Activated gamma-delta T cell treated with Interleukin-2 at 50 U/mL for 16 hours (primary cell): ENCODE results near the gene ZP1.

Experiments
- DNase-seq: peaks from one replicate; pipeline ENCODE4 v3.0.0-alpha.2; 2020

Gene ZP1

DNA sequence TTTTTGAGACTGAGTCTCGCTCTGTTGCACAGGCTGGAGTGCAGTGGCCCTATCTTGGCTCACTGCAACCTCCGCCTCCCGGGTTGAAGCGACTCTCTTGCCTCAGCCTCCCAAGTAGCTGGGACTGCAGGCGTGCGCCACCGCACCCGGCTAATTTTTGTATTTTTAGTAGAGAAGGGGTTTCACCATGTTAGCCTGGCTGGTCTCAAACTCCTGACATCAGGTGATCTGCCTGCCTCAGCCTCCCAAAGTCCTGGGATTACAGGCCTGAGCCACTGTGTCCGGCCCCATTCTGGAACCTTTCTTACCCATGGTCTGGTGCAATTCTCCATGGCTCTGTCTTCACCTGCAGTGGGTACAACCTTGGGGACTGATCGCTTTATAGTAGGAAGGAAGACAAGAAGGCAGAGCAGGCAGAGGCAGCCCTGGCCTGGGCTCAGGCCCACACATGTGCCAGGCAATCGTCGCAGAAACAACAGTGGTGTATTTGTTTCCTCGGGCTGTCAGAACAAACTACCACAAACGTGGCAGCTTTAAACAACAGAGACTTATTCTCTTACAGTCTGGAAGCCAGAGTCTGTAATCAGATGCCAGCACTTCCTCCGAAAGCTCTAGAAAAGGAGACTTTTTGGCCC lies 7.6 kb upstream of the ZP1 start:
- DNase-seq, result no peak

DNA sequence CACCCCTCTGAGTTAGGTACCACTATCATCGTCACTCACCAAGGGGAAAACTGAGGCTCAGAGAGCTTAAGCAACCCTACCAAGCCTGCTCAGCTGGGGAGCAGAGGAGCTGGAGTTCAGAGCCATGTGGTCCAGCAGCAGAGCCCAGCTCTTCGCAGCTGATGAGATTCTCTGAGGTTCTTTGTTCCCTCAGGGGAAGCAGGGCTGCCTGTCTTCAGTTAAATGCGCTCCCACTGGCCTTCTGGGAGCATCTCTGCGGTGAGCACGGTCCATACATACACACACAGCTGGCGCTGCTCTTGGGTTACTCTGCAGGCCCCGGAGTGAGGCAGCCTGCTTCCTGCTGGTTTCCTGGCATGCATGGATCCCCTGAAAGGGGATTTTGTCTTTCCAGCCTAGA lies 6.4 kb upstream of the ZP1 start:
- DNase-seq, result no peak

DNA sequence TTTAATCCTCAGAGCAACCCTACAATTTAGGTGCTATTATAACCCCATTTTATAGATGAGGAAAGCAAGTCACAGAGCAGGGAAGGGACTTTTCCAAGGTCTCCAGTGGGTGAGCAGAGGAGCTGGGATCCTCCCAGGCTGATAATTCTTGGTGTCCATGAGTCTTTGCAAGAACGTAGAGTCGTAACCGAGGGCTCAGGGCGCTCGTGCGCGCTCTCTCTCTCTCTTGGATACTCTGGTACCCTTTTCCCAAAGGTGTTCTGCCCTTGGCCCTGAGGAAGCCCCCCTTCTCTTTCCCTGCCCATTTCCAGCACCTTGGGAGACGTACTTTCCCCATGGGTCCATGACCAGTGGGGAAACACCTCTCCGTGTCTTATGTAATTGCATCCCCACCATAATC lies 5.2 kb upstream of the ZP1 start:
- DNase-seq, result no peak

DNA sequence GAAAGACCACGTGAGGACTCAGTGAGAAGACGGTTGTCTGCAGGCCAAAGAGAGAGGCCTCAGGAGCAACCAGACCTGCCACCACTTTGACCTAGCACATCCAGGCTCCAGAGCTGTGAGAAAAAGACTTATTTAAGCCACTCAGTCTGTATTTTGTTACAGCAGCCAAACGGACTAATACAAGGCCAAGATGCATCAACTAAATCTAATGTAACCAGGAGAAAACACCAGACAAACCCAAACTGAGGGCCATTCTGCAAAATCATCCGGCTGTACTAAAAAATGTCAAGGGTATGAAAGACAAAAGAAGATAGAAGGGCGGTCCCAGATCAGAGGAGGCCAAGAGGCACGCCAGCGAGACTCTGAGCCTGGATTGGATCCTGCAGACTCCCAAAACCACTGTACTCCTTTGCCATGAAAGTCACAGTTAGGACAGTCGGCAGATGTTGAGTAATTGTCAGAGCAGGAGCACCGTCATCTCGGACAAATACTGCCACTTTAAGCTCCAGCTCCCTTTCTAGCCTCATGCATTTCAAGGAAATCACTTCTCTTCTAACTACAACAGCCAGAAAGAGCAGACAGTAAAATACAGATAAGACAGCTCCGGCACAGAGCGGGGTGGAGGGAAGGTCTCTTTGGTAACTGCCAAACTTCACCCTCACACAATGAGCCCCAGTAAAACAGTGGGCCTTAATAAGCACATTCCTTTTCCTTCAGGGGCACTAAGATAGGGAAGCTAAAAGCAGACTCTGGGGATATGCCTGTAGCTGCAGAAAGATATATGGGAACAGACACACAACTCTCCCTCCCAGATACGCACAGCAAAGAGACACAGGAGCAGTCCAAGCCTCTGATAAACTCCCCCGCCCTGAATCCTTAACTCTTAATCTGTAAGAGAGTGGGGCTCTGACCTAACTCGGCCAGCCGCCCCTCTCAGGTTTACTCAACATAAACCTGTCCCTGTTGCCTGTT lies 3.5 kb upstream of the ZP1 start:
- no peak for DNase-seq

DNA sequence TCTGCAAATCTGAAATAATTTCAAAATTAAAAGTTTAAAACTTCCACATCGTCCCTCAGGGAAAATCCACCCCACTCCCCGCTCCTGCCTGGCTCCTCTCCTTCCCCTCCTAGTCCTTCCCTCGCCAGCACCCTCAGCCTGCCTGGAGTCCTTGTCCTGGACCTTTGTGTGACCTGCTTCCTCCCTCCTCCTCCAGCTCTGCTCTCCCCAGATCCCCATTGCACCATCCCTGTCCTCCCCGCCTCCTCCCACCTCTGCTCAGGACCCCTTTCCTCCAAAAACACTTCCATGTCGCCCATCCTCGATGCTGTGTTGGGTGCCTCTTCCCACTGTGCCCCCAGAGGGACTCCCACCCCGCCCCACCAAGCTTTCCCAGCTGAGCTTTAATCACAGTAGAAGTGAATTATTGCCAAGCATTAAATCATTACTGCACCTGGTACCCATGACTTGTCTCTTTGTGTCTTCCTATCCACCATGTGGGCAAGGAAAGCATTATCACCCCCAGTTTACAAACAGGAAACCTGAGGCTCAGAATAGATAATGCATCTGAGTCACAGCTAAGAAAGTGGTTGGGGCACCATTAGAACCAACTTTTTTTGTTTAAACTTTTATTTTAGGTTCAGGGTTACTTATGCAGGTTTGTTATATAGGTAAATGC lies 2.4 kb upstream of the ZP1 start:
- DNase-seq, result no peak

DNA sequence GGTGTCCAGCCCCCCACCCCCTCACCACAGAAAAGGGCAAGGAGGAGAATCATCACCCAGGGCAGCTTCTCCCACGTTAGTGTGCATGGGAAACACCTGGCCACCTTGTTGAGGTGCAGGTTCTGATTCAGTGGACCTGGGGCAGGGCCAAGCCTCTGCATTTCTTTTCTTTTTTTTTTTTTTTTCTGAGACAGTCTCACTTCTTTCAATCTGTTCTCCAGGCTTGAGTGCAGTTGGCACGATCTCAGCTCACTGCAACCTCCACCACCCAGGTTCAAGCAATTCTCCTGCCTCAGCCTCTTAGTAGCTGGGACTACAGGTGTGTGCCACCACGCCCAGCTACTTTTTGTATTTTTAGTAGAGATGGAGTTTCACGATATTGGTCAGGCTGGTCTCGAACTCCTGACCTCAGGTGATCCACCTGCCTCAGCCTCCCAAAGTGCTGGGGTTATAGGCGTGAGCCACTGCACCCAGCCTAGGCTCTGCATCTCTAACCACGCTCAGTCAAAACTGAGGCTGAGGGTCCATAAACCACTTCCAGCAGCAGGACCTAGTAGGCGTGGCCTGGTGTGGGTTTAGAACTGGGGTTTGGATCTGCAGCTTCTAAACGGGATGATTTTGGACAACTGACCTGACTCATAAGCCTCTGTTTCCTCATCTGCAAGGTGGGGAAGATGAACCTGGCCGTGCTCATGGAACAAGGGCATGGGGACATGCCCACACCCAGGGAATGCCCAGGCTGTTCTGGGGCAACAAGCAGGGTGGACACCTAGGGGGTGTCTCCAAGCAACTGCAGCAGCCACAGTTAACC lies 734 bp downstream of the ZP1 start:
- DNase-seq, result no peak

DNA sequence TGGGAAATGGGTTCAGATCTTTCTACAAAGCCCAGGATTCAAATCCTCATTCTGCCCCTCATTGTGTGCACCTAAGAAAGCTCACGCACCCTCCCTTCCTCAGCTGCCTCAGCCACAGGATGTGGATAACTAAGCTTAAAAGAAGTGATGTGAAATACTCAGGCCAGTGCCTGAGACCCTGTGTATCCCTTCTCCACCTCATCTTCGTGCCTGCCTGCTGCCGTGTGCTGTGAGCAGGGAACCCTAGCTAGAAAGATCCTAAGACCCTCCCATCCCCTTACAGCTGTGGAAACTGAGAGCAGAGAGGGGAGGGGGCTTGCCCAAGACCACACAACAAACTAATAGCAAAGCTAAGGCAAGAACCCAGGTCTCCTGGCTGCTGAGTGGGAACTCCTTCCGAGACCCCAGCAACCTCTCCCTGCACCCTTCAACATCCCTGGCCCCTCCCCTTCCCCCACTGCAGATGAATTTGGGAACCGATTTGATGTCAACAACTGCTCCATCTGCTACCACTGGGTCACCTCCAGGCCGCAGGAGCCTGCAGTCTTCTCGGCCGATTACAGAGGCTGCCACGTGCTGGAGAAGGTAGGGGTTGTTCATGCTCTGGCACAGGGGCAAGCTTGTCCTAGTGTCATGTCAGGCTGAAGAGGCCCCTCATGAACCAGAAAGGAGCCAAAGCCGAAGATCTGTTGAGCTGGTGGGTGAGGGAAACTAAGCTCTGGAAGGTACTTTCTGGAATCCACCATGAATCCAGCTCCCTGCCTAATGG lies 1.5 kb downstream of the ZP1 start:
- no peak for DNase-seq

DNA sequence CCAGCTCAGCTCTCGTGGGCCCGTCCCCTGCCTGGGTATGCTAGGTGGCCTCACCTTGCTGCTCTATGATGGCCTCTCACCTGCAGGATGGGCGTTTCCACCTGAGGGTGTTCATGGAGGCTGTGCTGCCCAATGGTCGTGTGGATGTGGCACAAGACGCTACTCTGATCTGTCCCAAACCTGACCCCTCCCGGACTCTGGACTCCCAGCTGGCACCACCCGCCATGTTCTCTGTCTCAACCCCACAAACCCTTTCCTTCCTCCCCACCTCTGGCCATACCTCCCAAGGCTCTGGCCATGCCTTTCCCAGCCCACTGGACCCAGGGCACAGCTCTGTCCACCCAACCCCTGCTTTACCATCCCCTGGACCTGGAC lies 2.1 kb downstream of the ZP1 start:
- DNase-seq, result no peak

DNA sequence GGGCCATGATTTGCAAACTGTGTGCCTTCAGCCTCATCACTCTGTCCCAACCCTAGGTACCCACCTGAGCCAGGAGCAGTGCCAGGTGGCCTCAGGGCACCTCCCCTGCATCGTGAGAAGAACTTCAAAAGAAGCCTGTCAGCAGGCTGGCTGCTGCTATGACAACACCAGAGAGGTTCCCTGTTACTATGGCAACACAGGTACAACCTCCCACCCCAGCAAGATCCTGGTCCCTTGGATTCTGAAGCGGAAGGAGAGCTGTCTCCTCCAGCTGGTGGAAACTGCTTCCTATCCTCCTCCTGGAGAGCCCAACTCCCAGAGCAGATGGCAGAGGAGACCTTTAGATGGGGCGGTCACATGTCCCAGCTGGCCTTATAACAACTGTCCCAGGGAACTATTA lies 2.9 kb downstream of the ZP1 start:
- no peak for DNase-seq

DNA sequence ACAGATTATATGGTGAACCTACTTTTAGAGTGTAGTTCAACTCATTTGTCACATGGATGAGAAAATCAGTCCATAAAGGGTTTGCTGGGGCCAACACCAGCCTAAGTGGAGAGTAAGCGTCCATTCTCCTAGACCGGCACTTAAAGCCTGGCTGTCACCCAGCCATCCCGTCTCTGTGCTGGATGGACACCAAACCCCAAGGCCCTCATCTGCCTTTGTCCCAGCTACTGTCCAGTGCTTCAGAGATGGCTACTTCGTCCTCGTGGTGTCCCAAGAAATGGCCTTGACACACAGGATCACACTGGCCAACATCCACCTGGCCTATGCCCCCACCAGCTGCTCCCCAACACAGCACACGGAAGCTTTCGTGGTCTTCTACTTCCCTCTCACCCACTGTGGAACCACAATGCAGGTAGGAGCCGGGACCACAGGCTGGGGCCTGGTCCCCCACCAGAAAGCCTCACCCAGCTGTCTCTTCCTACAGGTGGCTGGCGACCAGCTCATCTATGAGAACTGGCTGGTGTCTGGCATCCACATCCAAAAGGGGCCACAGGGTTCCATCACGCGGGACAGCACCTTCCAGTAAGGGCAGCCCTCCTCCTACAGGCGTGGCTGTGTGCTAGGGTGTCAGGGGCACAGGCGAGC lies 3.5 kb downstream of the ZP1 start:
- DNase-seq, result no peak

DNA sequence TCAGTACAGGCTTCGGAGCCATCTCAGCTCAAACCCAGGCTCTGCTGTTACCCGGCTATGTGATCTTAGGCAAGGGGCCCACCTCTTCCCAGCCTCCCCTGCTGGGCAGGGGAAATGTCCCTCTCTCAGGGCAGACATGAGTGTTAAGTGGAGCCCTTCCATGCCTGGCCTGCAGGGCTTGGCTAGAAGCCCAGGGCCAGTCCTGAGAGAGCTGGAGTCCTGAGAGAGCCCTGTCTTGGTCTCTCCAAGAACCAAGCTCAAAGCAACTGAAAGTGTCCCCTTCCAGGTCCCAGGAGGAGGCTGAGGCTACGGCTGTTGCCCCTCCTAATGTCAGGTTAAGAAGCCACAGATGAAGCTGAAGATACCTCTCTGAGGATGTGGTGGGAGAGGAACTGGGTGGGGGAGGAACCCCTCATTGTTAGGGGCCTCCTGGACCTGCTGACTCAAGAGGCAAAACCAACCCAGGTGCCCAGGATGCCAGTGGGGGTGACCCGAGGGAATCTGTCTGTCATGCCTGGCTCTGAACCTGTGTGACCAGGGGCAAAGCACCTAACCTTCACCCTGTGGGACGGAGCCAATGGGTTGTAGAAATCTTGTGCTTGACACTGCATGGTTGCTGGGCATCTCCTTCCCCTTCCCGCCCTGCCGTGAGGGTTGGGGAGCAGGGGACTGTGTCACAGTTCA lies 4.2 kb downstream of the ZP1 start:
- peak; percentile 17 for DNase-seq

DNA sequence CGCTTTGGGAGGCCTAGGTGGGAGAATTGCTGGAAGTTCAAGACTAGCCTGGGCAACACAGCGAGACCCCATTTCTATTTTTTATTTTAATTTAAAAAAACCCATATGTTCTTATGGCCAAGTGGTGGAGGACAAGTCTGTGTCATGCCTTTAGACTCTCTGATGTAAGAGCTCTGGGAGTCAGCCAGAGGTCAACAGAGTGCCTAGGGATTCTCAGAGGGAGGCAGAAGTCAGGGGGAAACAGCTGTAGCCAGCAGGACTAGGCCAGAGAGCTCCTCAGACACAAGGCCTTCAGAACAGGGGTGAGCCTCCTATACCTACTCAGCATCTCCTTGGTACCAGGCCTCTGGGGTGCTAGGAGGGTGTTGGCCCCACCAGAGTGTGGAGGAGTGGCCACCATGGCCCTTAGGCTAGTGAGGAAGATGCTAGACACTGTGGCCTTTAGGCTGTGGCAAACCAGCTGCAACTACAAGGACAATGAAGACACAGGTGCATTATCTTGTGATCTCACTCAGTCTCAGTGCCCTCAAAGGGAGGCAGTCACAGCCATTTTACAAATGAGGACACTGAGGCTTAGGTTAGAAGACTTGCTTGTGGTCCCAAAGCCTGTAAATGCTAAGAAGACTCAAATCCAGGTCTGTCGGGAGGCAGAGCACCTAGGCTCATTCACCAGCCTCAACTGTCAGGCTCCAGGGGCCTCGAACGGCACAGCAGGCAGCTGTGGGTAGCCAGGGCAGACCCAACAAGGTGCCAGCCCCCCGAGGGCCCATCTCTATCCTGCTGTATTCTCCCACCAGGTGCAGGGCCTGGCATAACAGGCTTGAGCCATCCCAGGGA lies 5.0 kb downstream of the ZP1 start:
- DNase-seq, result no peak

DNA sequence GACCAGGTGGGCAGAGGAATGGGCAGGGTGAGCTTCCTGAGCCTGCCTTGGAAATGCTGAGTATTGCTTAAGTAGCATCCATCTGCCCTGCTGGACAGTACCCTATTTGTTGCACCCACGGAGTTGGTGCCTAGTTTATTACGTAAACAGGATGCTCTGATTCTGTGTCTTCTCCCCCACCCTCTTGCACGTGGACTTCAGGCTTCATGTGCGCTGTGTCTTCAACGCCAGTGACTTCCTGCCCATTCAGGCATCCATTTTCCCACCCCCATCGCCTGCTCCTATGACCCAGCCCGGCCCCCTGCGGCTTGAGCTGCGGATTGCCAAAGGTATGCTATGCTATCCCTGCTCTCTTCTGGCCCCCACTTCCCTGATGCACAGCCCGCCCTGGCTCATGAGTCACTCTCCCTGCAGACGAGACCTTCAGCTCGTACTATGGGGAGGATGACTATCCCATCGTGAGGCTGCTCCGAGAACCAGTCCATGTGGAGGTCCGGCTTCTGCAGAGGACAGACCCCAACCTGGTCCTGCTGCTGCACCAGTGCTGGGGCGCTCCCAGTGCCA lies 5.7 kb downstream of the ZP1 start:
- peak; percentile 14 for DNase-seq

DNA sequence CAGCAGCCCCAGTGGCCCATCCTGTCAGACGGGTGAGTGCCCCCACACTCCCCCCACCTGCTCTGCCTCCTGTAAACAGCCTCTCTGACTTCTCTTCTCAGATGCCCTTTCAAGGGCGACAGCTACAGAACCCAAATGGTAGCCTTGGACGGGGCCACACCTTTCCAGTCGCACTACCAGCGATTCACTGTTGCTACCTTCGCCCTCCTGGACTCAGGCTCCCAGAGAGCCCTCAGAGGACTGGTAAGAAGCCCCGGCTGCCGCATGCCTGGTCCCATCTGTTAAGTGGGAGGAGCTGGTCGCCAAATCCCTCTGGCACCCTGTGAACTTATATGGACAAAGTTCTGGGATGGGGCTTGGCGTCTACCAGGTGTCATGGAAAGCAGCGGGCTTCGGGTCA lies 6.2 kb downstream of the ZP1 start:
- no peak for DNase-seq

DNA sequence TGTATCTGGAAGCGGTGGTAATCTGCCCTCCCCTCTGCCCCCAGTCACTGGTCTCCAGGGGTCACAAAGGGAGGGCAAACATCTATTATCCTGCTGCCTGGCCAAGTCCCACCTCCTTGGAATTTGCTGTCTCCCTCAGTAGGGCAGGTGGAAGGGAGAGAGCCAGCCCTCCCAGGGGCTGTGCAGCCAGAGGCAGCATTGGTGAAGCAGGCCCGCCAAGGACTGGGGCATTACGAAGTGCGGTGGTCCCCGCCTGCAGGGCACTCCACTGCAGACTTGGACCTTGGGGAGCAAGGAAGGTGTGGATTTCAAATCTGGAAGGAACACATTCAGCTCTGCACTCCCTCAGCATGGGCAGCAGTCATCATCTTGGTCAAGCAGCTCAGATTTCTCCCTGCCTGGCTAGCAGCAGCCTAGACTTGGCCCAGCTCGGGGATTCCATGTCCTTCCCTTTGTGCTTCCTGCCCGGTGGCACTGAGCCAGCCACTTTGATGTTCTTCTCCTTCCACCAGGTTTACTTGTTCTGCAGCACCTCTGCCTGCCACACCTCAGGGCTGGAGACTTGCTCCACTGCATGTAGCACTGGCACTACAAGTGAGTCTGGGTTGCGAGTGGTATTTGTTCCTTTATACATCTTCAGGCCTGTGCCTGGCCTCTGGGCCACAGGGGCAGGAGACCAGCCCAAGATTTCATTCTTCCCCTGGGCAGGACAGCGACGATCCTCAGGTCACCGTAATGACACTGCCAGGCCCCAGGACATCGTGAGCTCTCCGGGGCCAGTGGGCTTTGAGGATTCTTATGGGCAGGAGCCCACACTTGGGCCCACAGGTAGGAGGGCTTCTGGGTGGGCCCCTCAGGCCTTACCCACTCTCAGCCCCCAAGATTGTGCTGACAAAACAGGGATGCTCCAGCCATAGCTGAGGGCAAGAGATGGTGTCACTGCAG lies 7.4 kb downstream of the ZP1 start:
- no peak for DNase-seq

DNA sequence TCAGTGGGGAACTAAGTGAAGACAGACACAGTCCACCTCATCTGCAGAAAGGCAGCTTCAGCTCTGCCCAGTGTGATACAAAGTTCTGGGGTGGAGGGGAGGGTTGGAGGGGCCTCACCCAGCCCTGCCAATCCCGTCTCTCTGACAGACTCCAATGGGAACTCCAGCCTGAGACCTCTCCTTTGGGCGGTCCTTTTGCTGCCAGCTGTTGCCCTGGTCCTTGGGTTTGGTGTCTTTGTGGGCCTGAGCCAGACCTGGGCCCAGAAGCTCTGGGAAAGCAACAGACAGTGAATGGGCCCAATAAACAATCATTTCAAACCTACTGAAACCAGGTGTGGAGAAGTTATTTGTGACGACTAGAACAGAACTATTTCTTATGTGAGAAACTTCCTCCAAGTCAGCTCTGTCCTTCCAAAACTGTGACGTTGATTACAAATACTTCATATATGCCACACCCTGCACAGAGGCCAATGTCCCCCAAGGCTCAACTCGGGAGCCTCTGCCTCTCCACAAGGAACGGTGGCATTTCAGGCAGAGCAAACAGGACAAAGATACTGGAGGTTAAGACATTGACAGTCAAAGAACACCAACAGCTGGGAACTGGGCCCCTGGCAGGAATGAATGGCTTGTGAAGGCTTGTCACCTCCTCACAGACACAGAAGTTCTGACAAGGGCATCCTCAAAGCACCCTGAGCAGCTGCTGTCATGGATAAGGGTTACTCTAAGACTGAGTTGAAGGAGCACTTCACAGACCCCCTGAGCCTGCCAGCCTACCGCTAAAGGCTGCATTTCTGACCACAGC lies 8.2 kb downstream of the ZP1 start:
- DNase-seq, result no peak

DNA sequence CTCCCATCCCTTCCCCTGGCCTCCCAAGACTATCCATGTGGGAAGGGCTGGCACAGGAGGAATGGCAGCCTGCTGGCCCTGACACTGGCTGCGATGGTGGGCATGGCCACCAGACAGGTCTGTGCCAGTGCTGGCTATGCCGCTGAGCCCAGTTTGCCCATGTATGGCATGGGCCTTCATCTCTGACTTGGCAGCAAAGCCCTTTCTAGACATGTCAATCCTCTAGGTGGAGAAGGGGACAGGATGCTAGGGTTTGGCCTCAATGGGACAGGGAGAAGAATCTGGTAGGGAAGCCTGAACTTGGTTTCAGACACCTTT lies 8.8 kb downstream of the ZP1 start:
- no peak for DNase-seq
